Measurements from ENCODE around the gene RPS5. TPM values are rescaled to one million over a fixed set of nuclear protein-coding genes. Genes with fewer than 3 reads are reported as not detected.
"Not testable (repeated sequence)": the region's sequence is repeated elsewhere in the genome, so short reads cannot be mapped to it uniquely, and the experiment has no call there.

RPS5 gene
- total RNA-seq, 1 donor from 2014 or later = 394 TPM

DNA sequence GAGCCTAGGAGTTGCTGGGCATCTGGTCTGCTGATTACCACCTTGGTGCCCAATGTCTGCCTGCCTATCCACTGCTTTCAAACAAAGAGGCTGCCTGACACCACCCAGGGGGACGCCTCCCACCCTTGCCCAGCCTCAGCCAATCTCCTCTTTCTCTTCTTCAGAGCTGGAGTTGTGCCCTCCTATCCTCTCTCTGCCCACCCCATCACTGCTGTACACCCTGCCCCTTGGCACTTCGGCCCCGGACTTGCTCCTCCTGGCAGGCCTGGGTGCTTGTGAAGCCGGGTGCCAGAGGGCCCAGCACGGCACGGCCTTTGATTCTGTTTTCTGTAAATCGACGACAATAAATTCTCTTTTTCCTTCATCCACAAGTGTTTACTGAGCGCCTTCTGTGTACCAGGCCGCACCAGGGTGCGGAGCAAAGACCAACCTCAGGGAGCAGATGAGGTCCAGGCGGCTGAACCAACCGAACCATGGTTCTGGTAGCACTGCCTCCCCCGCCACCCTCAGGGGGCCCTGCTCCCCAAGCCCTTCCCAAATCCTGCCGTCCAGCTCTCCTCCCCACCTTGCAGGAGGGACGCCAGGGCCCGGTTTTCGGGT, 13.3 kb downstream of the RPS5 start:
- intact Hi-C loops (cut with DNase I) = no loop called here
- DNase-seq (ENCODE audit: low spot score) = no peak

DNA sequence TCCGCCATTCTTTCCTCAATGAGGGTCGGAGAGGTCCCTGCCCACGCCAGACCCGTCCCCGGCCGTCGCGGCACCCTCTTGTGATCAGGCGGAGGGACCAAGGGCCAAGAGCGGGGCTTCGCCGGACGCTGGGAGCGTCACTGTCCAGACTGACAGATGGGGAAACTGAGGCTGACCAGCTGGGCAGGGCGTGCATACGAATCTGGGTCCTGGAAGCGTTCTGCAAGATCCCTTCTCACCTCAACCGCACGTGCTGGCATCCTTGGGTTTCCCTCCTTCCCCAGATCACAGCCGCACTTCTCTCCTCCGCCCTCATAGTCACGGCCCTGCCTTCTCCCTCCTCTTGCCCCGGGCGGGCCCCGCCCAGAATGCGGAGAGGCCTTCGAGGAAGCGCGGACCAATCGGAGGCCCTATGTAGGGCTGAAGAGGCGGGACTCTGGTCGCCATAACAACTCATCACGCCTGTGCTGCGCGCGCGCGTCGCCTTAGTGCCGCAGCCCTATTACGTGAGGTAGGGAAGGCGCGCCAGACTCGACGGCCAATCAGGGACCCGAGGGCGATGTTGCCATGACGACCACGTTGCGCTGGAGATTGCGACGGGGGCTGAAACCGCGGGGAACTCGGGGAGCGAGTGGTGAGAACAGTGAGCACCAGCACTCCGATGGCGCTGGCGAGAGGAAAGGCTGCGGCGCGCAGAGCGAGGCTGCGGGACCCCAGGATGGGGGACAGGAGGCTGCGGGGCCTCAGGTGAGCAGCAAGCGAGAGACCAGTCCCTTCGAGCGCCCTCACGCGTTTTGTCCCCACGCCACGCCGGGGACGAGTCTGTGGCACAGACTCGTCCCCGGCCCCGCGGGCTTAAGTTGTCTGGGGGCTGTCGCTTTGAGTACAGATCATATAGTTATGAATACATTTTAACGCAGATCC, 14.1 kb downstream of the RPS5 start:
- DNase-seq (ENCODE audit: low spot score) = peak; percentile 98
- intact Hi-C loops (cut with DNase I) = no loop called here

DNA sequence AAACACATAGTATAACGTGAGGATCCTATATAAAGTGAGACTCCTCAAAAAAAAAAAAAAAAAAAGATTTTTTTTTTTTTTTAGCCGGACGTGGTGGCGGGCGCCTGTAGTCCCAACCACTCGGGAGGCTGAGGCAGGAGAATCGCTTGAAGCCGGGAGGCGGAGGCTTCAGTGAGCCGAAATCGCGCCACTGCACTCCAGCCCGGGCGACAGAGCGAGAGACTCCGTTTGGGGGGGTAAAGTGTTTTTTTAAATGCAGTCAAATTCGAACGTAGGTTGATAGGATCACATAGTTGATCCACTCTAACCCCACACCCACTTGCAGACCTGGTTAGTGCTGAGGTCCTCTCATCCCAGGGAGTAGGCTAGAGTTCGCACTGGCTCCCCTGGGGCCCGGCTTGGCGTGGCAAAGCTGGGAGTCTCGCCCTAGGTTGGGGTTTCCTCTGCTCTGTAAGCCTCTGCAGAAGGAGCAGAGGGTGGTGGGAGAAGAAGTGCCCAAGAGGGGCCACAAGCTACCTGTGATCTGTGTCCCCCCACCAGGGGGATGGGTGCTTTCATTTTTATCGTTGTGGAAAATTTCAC, 14.9 kb downstream of the RPS5 start:
- peak; percentile 26 for DNase-seq (ENCODE audit: low spot score)
- intact Hi-C loops (cut with DNase I) = no loop called here

DNA sequence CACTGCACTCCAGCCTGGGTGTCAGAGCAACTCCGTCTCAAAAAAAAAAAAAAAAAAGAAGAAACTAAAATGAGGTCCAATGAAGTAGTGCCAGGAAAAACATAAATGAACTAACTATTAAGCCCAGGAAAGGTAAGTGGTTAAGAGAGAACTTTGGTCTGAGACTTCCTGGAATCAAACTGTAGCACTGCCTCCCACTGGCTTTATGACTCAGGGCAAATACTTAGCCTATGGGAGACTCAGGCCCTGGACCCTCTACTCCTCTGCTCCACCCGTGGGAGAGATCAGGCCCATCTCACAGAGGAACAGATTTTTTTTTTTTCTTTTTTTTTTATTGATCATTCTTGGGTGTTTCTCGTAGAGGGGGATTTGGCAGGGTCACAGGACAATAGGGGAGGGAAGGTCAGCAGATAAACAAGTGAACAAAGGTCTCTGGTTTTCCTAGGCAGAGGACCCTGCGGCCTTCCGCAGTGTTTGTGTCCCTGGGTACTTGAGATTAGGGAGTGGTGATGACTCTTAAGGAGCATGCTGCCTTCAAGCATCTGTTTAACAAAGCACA, 16.9 kb downstream of the RPS5 start:
- intact Hi-C loops (cut with DNase I); DNase-seq (ENCODE audit: low spot score): not testable (repeated sequence)

DNA sequence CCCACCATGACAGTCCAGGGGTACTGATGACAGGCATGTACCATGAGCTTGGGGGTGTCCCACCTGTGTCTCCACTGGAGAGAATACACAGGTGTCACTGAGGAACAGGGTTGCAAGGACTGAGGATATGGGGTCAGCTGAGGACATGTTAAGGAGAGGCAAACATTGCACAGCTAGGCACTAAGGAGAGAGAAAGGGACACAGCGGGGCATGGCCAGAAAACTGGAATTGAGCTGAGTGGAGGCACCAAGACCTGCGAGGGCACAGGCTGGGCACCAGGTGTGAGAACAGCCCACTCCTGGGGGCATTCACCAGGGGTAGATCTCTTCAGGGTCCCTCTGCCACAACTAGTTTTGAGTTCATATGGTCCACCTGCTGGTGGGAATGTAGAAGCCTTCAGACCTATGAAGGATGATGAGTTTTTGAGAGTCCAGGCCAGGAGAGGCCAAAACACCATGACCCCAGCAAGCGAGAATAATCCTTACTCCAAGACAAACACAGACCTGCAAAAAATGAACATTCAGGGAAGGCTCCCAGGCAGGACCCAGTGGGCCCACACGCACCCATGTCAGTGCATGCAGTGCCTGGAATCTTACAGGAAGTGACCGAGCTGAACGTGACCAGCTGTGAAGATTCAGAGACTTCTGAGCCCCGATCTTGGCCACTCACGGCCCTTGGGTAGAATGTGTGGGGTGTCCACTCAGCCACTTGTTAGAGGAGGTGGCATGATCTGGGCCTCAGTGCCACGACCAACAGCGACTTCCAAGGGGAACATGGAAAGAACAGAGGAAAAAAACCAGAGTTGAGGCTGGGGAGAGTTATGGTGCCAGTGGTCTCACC, 20.0 kb downstream of the RPS5 start:
- DNase-seq (ENCODE audit: low spot score) = no peak

DNA sequence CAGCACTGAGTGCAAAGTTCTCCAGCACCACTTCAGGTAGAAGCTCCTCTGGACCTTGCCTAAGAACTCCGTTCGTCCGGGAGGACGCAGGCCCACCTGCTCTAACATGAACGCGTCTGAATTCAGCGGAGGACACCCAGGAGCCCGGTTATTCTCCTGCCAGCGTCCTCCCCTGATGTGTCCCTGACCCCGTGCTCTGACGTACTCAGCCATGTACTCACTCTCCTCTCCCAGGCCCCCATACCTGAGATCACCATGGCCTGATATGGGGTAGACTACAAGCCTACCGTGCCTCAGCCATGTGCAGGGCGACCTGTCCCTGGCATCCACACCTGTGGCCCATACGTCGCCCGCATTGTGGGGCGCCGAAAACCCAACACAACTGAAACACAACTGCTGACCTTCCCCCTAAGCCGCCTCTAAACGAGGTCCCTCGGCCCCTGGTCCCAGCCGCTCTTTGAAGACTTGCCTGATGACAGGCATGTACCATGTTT, 20.6 kb downstream of the RPS5 start:
- DNase-seq (ENCODE audit: low spot score) = no peak
- intact Hi-C loops (cut with DNase I) = loop anchor here (1.0 kb wide), 1 partner anchor 33 kb away; the partner anchor contains the start of gene ZNF132

More for the DNA sequence above, 20.0 kb downstream of the RPS5 start:
- intact Hi-C loops (cut with DNase I) = no loop called here

DNA sequence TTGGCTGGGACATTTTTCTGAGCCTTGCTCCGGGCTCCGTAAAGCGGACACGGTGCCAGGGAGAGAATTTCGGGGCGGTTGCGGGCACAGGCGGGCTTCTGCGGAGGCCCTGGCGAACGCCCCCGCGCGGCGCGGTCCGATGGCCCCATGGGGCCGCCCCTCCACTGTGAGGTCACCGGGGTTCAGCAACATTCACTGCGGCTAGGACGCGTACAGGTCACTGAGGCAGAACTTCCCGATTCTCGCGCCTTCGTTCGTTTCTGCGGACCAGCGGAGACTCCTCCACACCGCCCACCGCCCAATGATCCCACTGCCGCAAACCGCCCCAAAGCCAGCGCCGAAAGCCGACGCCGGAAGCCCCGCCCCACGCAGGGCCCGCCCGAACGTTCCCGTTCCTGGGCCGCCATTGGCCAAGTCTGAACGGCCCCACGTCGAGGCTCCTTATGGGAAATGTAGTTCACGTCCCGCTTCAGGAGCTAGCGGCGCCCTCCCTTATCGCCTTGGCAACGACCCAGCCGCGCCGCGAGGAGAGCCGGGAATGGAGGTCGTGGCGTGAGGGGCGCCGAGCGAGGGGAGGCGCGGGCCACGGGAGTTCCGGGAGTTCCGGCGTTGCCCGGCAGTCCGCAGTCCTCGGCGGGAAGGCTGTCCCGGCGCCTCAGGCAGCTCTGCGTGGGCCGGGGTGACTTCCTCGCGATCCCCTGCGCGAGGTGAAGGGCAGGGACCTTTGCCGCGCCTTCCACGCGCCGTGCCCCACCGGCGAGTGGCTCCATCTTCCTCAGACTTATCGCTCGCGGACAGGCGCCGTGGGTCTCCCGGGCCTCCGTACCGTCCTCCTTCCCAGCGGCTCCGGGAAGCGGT, 21.3 kb downstream of the RPS5 start, which contains the start of gene ZNF584:
ZNF584 (plus strand) TSS at position 498 of the 858 bp plus-strand sequence. CDS start 499 bp downstream, outside the sequence.
- peak; percentile 98 for DNase-seq (ENCODE audit: low spot score)
- intact Hi-C loops (cut with DNase I) = loop anchor here (1.0 kb wide), 1 partner anchor 32 kb away; the partner anchor contains the start of gene ZNF132

DNA sequence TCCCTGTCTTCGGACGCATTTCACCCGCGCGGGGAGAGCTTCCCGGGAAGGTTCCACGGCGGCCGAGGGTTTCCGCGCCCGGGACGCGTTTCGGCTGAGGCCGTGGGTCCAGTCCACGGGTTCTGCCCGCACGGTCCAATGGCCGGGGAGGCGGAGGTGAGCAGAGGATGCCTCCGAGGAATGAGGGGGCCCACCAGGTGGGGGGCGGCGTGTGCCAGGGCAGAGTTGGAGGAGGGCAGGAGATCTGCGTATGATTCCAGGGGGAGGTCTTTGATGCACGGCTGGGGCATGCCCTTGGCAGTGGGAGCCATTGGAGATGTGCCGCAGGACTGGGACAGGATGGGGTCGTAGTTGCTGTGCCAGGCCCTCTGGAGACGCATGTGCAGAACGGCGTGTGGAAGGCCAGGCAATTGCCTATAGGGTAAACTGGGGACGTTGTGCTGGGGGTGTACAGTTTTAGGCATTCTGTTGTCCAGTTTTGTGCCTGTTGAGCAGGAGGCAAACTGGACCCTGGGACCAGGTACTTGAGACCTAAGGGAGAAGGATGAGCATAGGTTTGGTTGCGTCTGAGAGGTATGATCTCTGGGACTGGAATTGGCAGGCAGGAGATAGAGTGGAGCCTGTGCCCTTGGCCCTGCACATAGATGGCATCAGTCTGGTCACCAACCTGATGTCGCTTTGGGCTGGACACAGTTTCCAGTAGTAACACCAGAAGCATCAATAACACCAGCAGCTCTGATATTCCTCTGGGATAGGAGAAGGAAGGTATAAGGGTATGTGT, 22.1 kb downstream of the RPS5 start:
- no peak for DNase-seq (ENCODE audit: low spot score)
- intact Hi-C loops (cut with DNase I) = no loop called here

DNA sequence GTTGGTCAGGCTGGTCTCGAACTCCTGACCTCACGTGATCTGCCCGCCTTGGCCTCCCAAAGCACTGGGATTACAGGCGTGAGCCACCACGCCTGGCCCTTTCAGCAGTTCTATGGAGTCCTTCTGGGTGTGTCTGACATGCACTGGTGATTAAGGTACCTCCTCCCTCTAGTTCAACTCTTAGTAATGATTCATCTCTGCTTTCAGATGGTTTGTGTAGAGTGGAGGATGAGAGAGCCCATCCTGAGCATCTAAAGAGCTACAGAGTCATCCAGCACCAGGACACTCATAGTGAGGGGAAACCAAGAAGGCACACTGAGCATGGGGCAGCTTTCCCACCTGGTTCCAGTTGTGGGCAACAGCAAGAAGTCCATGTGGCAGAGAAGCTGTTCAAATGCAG, 29.5 kb downstream of the RPS5 start:
- no peak for DNase-seq (ENCODE audit: low spot score)
- intact Hi-C loops (cut with DNase I) = no loop called here

DNA sequence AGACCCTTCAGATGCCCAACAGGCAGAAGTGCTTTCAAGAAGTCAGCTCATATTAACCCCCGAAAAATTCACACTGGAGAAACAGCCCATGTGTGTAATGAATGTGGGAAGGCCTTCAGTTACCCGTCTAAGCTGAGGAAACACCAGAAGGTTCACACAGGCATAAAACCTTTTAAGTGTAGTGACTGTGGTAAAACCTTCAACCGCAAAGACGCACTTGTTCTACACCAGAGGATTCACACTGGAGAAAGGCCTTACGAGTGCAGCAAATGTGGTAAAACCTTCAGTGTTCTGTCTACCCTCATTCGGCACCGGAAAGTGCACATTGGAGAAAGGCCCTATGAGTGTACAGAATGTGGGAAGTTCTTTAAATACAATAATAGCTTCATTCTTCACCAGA, 30.0 kb downstream of the RPS5 start:
- intact Hi-C loops (cut with DNase I) = no loop called here
- no peak for DNase-seq (ENCODE audit: low spot score)

DNA sequence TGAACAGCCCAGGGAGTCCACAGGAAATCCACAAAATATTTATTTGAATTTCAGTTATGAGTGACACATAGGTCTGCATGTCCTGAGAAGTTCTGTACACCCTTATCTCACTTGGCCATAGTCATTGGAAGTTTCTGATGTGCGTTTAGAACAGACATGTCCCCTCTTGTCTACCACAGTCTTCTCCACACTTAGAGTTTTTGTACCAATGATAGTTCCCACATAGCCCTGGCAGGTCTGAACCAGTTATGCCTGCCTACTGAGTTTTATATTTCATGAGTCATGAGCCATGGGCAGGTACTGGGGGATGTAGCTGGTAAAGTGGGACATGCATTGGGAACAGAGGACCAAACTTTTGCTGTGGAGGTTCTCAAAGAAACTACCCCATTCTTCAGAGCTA, 41.5 kb downstream of the RPS5 start:
- intact Hi-C loops (cut with DNase I) = no loop called here
- no peak for DNase-seq (ENCODE audit: low spot score)

DNA sequence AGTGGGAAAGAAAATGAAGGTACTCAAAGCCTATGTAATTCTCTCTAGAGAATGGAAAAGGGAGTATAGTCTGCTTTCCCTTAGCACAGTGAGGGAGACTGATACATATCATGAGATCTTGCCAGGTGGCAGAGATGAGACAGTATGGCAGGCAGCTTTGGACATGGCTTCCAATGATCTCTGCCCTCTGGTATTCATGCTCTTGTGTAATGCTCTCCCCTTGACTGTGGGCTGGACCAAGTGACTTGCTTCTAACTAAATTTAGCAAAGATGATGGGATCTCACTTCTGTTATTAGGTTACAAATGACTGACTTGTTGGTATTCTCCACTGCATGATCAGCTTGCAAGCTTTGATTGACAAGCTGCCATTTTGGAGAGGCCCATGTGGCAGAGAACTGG, 42.7 kb downstream of the RPS5 start:
- no peak for DNase-seq (ENCODE audit: low spot score)
- intact Hi-C loops (cut with DNase I) = no loop called here

DNA sequence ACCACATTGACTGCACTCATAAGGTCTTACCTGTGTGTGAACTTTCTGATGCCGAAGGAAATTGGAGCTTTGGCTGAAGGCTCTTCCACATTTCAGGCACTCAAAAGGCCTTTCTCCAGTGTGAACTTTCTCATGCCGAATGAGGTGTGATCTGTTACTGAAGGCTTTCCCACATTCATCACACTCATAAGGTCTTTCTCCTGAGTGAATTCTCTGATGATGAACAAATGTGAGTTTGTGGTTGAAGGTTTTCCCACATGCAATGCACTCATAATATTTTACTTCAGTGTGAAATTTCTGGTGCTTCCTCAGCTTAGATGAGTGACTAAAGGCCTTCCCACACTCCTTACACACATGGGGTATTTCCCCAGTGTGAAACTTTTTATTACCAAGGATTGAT, 47.1 kb downstream of the RPS5 start:
- DNase-seq (ENCODE audit: low spot score) = no peak
- intact Hi-C loops (cut with DNase I) = no loop called here

DNA sequence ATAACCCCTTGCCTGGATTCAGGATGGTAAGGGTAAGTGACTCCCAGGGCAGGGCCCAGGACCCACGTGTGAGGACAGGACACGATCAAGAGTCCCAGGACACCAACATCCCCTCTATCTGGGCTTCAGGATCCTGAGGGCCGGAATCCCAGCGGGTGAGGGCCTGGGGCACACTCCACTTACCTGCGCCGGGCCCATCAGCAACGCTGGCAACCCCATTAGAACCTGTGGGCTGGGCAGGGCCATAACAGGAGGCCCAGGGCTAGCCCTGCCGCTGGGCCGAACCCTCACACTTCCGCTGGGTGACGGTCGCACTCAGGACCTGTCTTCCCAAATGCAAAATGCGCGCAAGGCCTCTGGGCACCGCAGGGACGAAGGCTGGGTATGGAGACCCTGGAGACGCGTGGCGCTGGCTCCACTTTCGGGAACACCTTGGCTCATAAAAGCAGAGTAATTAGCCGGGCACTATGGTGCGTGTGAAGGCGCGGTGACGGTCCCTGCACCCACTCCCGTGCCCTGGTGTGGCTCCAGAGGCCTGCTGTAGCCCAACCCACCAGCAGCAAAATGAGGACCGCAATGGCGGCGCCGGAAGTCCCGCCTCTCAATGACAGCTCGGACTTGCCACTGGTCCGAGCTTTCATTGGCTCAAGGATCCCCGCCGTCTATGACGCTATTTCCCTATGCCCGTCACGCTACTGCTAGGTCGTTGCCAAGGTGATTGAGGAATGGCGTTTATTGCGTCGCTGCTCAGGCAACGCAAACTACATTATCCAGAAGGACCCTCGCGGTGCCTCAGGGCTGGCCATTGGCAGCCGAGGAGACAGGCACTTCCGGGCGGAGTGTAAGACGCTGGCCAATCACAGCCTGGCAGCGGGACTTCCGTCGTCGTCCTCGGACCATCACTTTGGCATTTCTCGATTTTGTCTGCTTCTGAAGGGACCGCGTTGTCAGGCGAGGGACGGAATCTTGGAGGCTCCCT, 52.8 kb downstream of the RPS5 start, which contains the start of gene ZNF132:
ZNF132 (minus strand) TSS at position 578 of the 979 bp plus-strand sequence; CDS start at position 246, 332 bp downstream.
- DNase-seq (ENCODE audit: low spot score) = peak; percentile 97
- intact Hi-C loops (cut with DNase I) = loop anchor here (1.0 kb wide), 2 partner anchors 26 to 32 kb away; partner anchors contain the start of gene ZNF584

DNA sequence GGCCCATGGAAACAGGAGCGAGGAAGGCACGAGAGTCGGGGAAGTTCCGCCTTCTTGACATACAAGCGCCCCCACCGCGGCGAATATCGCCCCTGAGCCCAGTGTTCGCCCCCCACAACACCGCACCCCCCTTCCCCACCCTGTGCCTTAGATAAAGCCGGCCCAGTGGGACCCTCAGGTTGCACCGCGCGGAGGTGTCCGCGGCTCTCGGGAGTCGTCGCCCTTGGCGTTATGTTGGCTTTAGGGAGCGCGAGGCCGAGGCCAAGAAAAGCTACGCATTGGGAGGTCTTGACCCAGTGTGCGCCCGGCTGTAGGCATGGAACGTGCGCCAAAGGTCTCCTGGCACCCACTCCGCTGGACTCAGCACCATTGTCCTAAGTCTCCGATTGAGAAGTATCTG, 53.5 kb downstream of the RPS5 start:
- intact Hi-C loops (cut with DNase I) = loop anchor here (1.0 kb wide), 2 partner anchors 26 to 32 kb away; partner anchors contain the start of gene ZNF584
- no peak for DNase-seq (ENCODE audit: low spot score)

DNA sequence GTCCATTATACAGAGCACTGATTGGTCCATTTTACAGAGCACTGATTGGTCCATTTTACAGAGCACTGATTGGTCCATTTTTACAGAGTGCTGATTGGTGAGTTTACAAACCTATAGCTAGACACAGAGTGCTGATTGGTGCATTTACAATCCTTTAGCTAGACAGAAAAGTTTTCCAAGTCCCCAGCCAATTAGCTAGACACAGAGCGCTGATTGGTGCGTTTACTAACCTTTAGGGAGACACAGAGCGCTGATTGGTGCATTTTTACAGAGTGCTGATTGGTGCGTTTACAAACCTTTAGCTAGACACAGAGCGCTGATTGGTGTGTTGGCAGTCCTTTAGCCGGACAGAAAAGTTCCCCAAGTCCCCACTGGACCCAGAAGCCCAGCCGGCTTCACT, 55.9 kb downstream of the RPS5 start:
- DNase-seq (ENCODE audit: low spot score); intact Hi-C loops (cut with DNase I): not testable (repeated sequence)

Measured in cardiac septum (tissue), 1 donor.